Measurements from ENCODE around the gene TRAPPC10.
"Not testable (repeated sequence)": the region's sequence is repeated elsewhere in the genome, so short reads cannot be mapped to it uniquely, and the experiment has no call there.

Gene TRAPPC10

DNA sequence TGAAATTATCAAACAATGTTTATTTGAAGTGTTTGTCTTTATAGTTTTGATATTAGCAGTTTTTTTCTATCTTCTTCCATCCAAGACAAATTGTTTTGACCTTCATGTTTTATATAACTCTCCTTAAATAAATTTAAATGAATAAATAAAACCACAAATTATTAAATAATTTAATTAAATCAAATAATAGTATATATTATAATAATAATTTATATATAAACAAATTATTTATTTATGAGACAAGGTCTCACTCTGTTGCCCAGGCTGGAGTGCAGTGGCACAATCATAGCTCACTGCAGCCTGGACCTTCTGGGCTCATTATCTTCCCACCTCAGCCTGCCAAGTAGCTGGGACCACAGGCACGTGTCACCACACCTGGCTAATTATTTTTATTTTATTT, 82.7 kb downstream of the TRAPPC10 start:
- no peaks in the 10 kb centered on the region for H3K27me3 ChIP-seq (ENCODE audit: insufficient read depth, low read length, poor library complexity, severe bottlenecking)
- H3K9me3 ChIP-seq (ENCODE audit: insufficient read depth, low read depth, low read length), result no peaks in the 10 kb centered on the region
- no peaks in the 10 kb centered on the region for H3F3A ChIP-seq (ENCODE audit: low read depth)
- H4K20me1 ChIP-seq (ENCODE audit: insufficient read depth, low read length, poor library complexity, severe bottlenecking), result no peaks in the 10 kb centered on the region
- H3K9ac ChIP-seq (ENCODE audit: low read depth, low read length, poor library complexity, severe bottlenecking), result no peak overlapping the region
- H3K36me3 ChIP-seq (ENCODE audit: insufficient read depth, low read length), result peaks cover 28% of the 10 kb centered on the region; the same call in 1 of the 2 replicates
- no peak overlapping the region for H3K4me2 ChIP-seq (ENCODE audit: low read depth, low read length, poor library complexity, severe bottlenecking)
- H2AFZ ChIP-seq (ENCODE audit: low read length), result no peak overlapping the region
- no peak overlapping the region for H3K4me3 ChIP-seq (ENCODE audit: low read length, poor library complexity, severe bottlenecking)
- H3K9me2 ChIP-seq (replicated peaks; ENCODE audit: low read depth, low read length), result no peaks in the 10 kb centered on the region
- H3K79me2 ChIP-seq (ENCODE audit: insufficient read depth, low read length), result no peaks in the 10 kb centered on the region
- no peaks in the 10 kb centered on the region for H3K4me1 ChIP-seq (ENCODE audit: insufficient read depth, low read length, poor library complexity, severe bottlenecking)
- TF ChIP-seq, protein P1, sequence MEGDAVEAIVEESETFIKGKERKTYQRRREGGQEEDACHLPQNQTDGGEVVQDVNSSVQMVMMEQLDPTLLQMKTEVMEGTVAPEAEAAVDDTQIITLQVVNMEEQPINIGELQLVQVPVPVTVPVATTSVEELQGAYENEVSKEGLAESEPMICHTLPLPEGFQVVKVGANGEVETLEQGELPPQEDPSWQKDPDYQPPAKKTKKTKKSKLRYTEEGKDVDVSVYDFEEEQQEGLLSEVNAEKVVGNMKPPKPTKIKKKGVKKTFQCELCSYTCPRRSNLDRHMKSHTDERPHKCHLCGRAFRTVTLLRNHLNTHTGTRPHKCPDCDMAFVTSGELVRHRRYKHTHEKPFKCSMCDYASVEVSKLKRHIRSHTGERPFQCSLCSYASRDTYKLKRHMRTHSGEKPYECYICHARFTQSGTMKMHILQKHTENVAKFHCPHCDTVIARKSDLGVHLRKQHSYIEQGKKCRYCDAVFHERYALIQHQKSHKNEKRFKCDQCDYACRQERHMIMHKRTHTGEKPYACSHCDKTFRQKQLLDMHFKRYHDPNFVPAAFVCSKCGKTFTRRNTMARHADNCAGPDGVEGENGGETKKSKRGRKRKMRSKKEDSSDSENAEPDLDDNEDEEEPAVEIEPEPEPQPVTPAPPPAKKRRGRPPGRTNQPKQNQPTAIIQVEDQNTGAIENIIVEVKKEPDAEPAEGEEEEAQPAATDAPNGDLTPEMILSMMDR (conservative IDR thresholded peaks at IDR 0.05; ENCODE audit: low read length), result no peak
- no peak for TF ChIP-seq EZH2phosphoT487 (IDR thresholded peaks at IDR 0.05; ENCODE audit: borderline replicate concordance)

DNA sequence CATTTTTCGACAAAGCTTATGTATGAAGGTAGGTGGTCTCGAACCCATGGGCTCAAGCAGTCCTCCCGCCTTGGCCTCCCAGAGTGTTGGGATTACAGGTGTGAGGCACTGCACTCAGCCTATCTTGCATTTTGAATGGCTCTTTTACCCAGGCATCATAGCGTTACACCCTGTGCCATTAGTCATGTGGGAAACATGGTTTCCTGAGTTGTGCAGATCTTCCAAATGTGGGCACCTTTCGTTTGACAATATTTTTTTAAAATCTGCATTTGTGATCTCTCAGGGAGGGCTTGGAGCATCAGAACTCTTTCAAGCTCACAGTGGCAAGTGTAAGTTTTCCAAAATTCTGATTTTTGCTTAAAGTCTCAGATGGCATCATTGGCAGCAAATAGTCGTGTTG, 86.4 kb downstream of the TRAPPC10 start:
- H3K4me2 ChIP-seq (ENCODE audit: low read depth, low read length, poor library complexity, severe bottlenecking); H3K27me3 ChIP-seq (ENCODE audit: insufficient read depth, low read length, poor library complexity, severe bottlenecking); H3K9ac ChIP-seq (ENCODE audit: low read depth, low read length, poor library complexity, severe bottlenecking); H3K79me2 ChIP-seq (ENCODE audit: insufficient read depth, low read length); H3F3A ChIP-seq (ENCODE audit: low read depth); H3K9me3 ChIP-seq (ENCODE audit: insufficient read depth, low read depth, low read length); H3K4me1 ChIP-seq (ENCODE audit: insufficient read depth, low read length, poor library complexity, severe bottlenecking); H3K36me3 ChIP-seq (ENCODE audit: insufficient read depth, low read length); H3K4me3 ChIP-seq (ENCODE audit: low read length, poor library complexity, severe bottlenecking); H2AFZ ChIP-seq (ENCODE audit: low read length); H3K9me2 ChIP-seq (replicated peaks; ENCODE audit: low read depth, low read length); H4K20me1 ChIP-seq (ENCODE audit: insufficient read depth, low read length, poor library complexity, severe bottlenecking): not testable (repeated sequence)

DNA sequence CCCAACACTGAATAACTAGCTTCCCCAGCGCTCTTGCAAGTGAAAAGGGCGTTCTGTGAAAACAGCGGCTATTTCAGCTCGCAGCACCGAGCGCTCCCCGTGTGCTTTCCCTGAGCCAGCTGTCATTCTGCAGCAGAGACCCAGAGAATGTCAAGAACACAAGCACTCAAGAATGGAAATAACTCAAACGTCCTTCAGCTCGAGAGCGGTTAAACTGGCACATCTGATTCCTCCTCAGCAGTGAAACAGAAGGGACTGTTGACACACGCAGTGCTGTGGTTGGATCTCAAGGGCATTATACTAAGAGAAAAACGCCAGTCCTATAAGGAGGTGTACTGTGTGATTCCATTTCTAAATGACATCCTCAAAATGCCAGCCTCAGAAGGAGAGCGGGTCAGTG, 86.9 kb downstream of the TRAPPC10 start:
- H3K9me3 ChIP-seq (ENCODE audit: insufficient read depth, low read depth, low read length); H3K27me3 ChIP-seq (ENCODE audit: insufficient read depth, low read length, poor library complexity, severe bottlenecking); H3K36me3 ChIP-seq (ENCODE audit: insufficient read depth, low read length); H3K4me2 ChIP-seq (ENCODE audit: low read depth, low read length, poor library complexity, severe bottlenecking); H3K4me3 ChIP-seq (ENCODE audit: low read length, poor library complexity, severe bottlenecking); H4K20me1 ChIP-seq (ENCODE audit: insufficient read depth, low read length, poor library complexity, severe bottlenecking); H2AFZ ChIP-seq (ENCODE audit: low read length); H3K9me2 ChIP-seq (replicated peaks; ENCODE audit: low read depth, low read length); H3F3A ChIP-seq (ENCODE audit: low read depth); H3K9ac ChIP-seq (ENCODE audit: low read depth, low read length, poor library complexity, severe bottlenecking); H3K79me2 ChIP-seq (ENCODE audit: insufficient read depth, low read length); H3K4me1 ChIP-seq (ENCODE audit: insufficient read depth, low read length, poor library complexity, severe bottlenecking): not testable (repeated sequence)

DNA sequence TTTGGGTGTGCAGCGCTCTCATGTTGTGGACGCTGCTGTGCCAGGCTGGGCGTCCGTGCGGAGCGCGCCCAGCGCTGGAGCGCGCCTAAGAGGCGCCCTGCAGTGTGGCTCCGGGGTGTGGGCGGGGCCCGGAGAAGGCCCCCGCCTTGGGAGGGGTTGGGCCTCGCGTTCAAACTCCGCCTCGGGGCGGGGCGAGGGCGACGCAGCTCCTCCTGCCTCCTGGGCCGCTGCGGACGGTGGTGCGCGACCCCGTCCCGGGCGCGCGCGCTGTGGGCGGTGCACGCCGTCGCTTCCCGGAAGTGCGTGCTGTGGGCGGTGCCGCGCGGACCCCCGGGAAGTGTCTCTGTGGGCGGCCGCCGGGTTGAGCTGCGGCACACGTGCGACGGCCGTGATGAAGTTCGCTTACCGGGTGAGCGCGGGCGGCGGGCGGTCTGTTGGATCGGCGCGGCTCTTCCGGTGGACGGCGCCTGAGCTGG, 95.0 kb downstream of the TRAPPC10 start, which contains the start of gene PWP2:
PWP2 (plus strand) TSS at position 374 of the 476 bp plus-strand sequence; CDS start at position 392, 18 bp downstream.
- not testable (repeated sequence) for H3K36me3 ChIP-seq (ENCODE audit: insufficient read depth, low read length); H3K9me3 ChIP-seq (ENCODE audit: insufficient read depth, low read depth, low read length); H3K9ac ChIP-seq (ENCODE audit: low read depth, low read length, poor library complexity, severe bottlenecking); H3K79me2 ChIP-seq (ENCODE audit: insufficient read depth, low read length); H3K9me2 ChIP-seq (replicated peaks; ENCODE audit: low read depth, low read length); H3K4me2 ChIP-seq (ENCODE audit: low read depth, low read length, poor library complexity, severe bottlenecking); H3K4me1 ChIP-seq (ENCODE audit: insufficient read depth, low read length, poor library complexity, severe bottlenecking); H2AFZ ChIP-seq (ENCODE audit: low read length); H3K27me3 ChIP-seq (ENCODE audit: insufficient read depth, low read length, poor library complexity, severe bottlenecking); H4K20me1 ChIP-seq (ENCODE audit: insufficient read depth, low read length, poor library complexity, severe bottlenecking); H3F3A ChIP-seq (ENCODE audit: low read depth)
- H3K4me3 ChIP-seq (ENCODE audit: low read length, poor library complexity, severe bottlenecking), result peak within 1 kb of the TSS; percentile 57

DNA sequence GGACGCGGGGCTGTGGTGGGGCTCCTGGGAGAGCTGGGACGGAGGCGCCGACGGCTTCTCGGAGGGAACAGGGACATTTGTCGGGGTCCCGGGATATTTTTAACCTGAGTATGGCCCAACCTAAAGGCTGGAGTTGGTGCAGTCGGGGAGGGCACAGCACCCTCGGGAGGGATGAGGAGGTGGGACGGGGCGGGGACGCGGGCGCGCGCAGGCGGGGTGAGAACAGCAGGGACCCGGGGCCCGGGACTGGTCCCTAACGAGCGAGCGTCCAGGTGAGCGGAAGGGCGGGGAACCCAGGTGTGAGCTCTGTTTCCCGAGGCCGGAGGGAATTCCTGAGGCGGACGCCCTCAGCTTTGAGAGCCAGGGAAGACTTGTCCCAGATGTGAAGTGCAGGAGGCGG, 95.5 kb downstream of the TRAPPC10 start:
- H3K4me1 ChIP-seq (ENCODE audit: insufficient read depth, low read length, poor library complexity, severe bottlenecking); H3K9ac ChIP-seq (ENCODE audit: low read depth, low read length, poor library complexity, severe bottlenecking); H3K9me3 ChIP-seq (ENCODE audit: insufficient read depth, low read depth, low read length); H3K9me2 ChIP-seq (replicated peaks; ENCODE audit: low read depth, low read length); H3K36me3 ChIP-seq (ENCODE audit: insufficient read depth, low read length); H3K27me3 ChIP-seq (ENCODE audit: insufficient read depth, low read length, poor library complexity, severe bottlenecking); H3K4me2 ChIP-seq (ENCODE audit: low read depth, low read length, poor library complexity, severe bottlenecking); H3K79me2 ChIP-seq (ENCODE audit: insufficient read depth, low read length); H3F3A ChIP-seq (ENCODE audit: low read depth); H4K20me1 ChIP-seq (ENCODE audit: insufficient read depth, low read length, poor library complexity, severe bottlenecking); H2AFZ ChIP-seq (ENCODE audit: low read length): not testable (repeated sequence)
- H3K4me3 ChIP-seq (ENCODE audit: low read length, poor library complexity, severe bottlenecking), result peak overlapping the region; percentile 57

DNA sequence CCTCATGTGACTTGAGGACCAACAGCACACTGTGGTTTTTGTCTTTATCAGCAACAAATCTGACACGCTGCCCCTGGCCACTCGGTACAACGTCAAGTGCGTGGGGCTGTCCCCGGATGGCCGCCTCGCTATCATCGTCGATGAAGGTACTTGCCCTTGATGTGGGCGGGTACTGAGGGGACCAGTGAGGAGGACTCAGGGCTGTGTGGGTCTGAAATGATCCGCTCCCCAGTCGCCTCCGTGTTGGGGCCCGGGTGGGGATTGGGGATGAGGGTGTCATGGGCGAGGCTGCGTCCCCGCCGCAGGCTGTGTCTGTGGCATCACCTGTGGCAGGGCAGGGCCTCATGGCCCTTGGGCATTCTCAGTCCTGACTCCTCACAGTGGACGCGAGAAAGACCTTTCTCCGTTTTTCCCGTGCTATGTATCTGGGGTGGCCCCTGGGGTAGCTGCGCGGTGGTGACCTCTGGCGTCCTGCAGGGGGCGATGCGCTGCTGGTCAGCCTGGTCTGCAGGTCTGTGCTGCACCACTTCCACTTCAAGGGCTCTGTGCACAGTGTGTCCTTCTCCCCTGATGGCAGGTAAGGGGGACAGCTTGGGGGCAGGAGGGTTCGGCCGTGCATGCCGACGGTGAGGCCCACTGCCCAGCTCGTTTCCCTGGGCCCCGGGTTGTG, 101.7 kb downstream of the TRAPPC10 start:
- not testable (repeated sequence) for H3K9me3 ChIP-seq (ENCODE audit: insufficient read depth, low read depth, low read length); H3K27me3 ChIP-seq (ENCODE audit: insufficient read depth, low read length, poor library complexity, severe bottlenecking); H3K79me2 ChIP-seq (ENCODE audit: insufficient read depth, low read length); H3K36me3 ChIP-seq (ENCODE audit: insufficient read depth, low read length); H3K4me1 ChIP-seq (ENCODE audit: insufficient read depth, low read length, poor library complexity, severe bottlenecking); H3K9me2 ChIP-seq (replicated peaks; ENCODE audit: low read depth, low read length); H3K4me3 ChIP-seq (ENCODE audit: low read length, poor library complexity, severe bottlenecking); H3K4me2 ChIP-seq (ENCODE audit: low read depth, low read length, poor library complexity, severe bottlenecking); H2AFZ ChIP-seq (ENCODE audit: low read length); H3K9ac ChIP-seq (ENCODE audit: low read depth, low read length, poor library complexity, severe bottlenecking); H4K20me1 ChIP-seq (ENCODE audit: insufficient read depth, low read length, poor library complexity, severe bottlenecking); H3F3A ChIP-seq (ENCODE audit: low read depth)

DNA sequence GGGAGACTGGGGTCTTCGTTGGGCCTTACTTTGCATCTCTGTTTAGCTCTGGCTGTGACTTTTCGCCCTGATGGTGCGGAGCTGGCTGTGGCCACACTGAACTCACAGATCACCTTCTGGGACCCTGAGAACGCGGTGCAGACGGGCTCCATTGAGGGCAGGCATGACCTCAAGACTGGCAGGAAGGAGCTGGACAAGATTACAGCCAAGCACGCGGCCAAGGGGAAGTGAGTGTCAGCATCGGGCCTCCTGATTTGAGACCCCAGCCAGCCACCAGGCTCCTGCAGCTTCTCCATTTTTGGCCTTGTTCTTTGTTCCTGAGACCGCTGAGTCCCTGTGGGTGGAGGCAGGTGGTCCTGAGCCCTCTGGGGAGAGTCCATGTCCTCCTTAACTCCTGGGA, 110.0 kb downstream of the TRAPPC10 start:
- not testable (repeated sequence) for H3K4me1 ChIP-seq (ENCODE audit: insufficient read depth, low read length, poor library complexity, severe bottlenecking); H3K9ac ChIP-seq (ENCODE audit: low read depth, low read length, poor library complexity, severe bottlenecking); H3F3A ChIP-seq (ENCODE audit: low read depth); H4K20me1 ChIP-seq (ENCODE audit: insufficient read depth, low read length, poor library complexity, severe bottlenecking); H3K9me3 ChIP-seq (ENCODE audit: insufficient read depth, low read depth, low read length); H3K4me3 ChIP-seq (ENCODE audit: low read length, poor library complexity, severe bottlenecking); H3K9me2 ChIP-seq (replicated peaks; ENCODE audit: low read depth, low read length); H3K79me2 ChIP-seq (ENCODE audit: insufficient read depth, low read length); H3K36me3 ChIP-seq (ENCODE audit: insufficient read depth, low read length); H3K4me2 ChIP-seq (ENCODE audit: low read depth, low read length, poor library complexity, severe bottlenecking); H2AFZ ChIP-seq (ENCODE audit: low read length); H3K27me3 ChIP-seq (ENCODE audit: insufficient read depth, low read length, poor library complexity, severe bottlenecking)
